ENCODE measurements around the gene XIST. TPM values are rescaled to one million over a fixed set of nuclear protein-coding genes. Genes with fewer than 3 reads are reported as not detected.
"Not testable (repeated sequence)": the region's sequence is repeated elsewhere in the genome, so short reads cannot be mapped to it uniquely, and the experiment has no call there.

XIST gene
- total RNA-seq, 1 donor from 2014 or later, result 0.03 TPM

DNA sequence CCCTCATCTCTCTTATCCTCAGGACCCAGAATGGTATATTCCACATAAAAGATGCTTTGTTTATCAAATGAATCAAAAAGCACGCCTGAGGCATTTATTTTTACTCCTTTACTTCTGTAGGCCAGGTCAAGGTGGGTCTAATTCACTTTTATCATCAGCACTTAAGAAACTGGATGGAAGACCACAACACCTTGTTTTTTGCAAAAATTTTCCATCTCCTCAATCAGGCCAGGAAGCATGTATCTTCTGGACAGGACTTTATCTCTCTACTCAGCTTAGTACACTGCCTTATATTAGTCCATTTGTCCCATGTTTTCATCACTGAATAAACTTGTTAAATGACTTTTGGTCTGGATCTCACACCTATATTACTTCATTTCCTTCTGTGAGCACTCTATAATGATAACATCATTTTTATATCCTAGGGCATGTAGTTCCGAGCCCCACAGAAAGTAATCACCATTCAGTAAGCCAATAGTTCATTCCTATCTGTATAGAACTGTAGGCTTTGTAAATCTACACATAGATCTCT is 29.0 kb downstream of the XIST start:
- Histone ChIP-seq H3K27ac (no peak overlapping the region), H3K9me3 (no peaks in the 10 kb centered on the region), H3K4me1 (no peaks in the 10 kb centered on the region), H3K4me3 (no peak overlapping the region), H3K36me3 (no peaks in the 10 kb centered on the region), H3K27me3 (ENCODE audit: low read depth) (no peaks in the 10 kb centered on the region)
- TF ChIP-seq, protein P1, sequence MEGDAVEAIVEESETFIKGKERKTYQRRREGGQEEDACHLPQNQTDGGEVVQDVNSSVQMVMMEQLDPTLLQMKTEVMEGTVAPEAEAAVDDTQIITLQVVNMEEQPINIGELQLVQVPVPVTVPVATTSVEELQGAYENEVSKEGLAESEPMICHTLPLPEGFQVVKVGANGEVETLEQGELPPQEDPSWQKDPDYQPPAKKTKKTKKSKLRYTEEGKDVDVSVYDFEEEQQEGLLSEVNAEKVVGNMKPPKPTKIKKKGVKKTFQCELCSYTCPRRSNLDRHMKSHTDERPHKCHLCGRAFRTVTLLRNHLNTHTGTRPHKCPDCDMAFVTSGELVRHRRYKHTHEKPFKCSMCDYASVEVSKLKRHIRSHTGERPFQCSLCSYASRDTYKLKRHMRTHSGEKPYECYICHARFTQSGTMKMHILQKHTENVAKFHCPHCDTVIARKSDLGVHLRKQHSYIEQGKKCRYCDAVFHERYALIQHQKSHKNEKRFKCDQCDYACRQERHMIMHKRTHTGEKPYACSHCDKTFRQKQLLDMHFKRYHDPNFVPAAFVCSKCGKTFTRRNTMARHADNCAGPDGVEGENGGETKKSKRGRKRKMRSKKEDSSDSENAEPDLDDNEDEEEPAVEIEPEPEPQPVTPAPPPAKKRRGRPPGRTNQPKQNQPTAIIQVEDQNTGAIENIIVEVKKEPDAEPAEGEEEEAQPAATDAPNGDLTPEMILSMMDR (IDR thresholded peaks at IDR 0.05), result no peak
- intact Hi-C loops (cut with DNase I), result no loop called here
- ATAC-seq, result no peak
- no peak for DNase-seq

DNA sequence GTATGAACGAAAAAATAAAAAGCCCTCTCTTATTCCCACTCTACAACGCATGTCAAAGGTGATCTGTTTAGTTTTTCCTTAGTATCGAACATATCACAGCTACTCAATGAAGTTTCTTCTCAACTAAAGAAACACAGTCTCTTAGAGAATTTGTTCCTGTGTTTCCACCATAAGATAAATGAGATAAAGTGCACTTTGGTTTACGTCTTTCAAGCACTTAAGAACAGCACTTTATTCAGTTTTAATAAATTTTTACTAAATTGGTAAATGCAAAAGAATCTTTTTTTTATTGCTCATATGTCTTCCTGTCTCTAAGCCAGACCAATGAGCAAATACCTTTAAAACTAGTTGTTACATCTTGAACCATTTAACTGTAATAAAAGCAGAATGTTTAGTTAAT is 29.7 kb downstream of the XIST start:
- intact Hi-C loops (cut with DNase I), result no loop called here

DNA sequence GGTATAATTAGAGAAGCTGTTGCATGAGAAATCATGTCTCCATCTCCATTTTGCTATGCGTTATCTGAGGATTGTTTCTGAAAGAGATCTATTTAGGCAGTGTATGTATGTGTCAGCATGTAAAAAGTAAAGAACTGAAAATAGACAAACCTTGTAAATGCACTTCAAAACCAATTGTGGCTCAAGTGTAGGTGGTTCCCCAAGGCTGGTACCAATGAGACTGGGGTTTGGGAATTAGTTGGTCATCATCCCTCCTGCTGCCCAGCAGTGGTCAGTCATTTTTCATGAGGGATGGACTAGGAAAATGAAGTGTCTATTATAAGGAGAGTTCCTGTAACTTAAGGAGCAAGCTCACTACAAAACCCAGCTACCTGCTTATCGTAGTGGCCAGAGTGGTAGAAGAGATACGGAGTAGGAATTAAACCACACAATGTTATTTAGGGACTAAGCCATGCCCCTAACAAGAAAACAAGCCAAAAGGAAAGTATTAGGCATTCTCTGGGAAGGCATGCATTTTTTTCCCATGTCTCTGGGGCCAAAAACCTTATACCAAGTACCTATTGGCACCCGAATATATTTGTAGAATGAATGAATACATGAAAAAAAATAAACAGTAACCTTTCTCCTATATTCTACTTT is 30.5 kb downstream of the XIST start:
- Histone ChIP-seq H3K36me3 (no peaks in the 10 kb centered on the region), H3K9me3 (no peaks in the 10 kb centered on the region), H3K4me3 (no peak overlapping the region), H3K27me3 (ENCODE audit: low read depth) (no peaks in the 10 kb centered on the region), H3K27ac (no peak overlapping the region), H3K4me1 (no peaks in the 10 kb centered on the region)
- TF ChIP-seq, protein P1 (IDR thresholded peaks at IDR 0.05), result no peak
- intact Hi-C loops (cut with DNase I), result no loop called here
- DNase-seq (no peak), ATAC-seq (no peak)

More for the DNA sequence above, 29.7 kb downstream of the XIST start:
- ATAC-seq (no peak), DNase-seq (no peak)
- Histone ChIP-seq H3K4me3 (no peak overlapping the region), H3K4me1 (no peaks in the 10 kb centered on the region), H3K27ac (no peak overlapping the region), H3K9me3 (no peaks in the 10 kb centered on the region), H3K36me3 (no peaks in the 10 kb centered on the region), H3K27me3 (ENCODE audit: low read depth) (no peaks in the 10 kb centered on the region)
- TF ChIP-seq, protein P1 (IDR thresholded peaks at IDR 0.05), result no peak

DNA sequence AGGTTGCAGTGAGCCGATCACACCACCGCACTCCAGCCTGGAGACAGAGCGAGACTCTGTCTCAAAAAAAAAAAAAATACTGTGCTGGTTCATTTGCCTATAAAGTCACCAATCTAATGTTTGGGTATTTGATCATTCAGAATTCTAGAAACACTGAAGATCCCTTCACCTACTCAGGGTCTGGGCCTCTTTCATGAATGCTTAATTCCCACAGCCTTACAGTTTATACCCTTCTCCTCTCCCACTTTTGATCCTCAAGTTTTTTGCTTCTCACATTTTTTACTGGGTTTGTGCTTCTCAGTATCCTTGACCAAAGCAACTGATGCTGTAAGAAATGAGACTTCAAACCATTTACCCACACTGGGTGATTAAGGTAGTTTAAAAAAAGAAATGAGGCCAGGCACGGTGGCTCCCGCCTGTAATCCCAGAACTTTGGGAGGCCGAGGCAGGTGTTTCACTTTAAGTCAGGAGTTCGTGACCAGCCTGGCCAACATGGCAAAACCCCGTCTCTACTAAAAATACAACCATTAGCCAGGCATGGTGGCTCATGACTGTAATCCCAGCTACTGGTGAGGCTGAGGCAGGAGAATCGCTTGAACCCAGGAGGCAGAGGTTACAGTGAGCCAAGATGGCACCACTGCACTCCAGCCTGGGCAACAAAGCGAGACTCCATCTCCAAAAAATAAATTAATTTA is 32.5 kb downstream of the XIST start:
- ATAC-seq; H3K27me3 ChIP-seq (ENCODE audit: low read depth); DNase-seq; H3K36me3 ChIP-seq; H3K9me3 ChIP-seq; H3K27ac ChIP-seq; intact Hi-C loops (cut with DNase I); H3K4me1 ChIP-seq; H3K4me3 ChIP-seq: not testable (repeated sequence)

DNA sequence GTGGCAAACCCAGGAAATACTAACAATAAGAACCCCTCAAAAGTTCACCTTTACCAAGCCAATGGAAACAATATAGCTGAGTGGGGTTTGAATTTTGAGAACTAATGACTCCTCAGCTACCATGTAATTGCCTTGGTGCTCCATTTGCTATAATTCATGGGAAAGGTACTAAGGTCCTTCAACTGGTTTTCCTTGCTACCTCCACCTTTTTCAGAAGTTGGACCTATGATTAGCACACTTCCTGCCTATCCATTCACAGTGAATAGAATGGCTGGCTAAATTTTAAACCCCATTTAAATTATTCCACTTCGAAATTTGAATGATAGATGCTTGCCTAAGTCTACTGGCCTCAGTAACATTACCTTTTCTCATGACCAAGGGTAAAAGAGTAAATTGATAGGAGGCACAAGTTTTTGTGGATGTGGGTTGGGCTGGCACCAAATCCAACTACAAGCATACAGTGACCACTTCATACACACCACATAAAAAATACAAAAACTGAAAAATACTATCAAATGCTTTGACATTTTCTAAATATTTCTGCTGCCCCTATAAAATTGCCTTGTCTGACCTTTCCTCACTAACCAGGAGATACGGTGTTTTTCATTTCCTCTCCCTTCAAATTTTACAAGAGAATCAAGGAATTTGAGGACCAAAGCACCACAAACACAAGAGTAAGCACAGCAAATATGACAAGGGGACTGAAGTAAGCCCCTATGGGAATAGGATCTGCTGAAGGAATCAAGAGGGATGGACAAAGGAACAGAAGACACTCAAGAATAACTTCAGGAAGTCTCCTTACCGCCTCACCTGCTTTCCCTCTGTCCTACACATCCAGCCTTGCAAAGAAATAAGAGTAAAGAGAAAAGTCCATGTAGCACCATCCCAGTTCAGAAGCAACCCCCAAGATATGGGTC is 34.1 kb downstream of the XIST start:
- Histone ChIP-seq H3K4me3 (no peak overlapping the region), H3K27me3 (ENCODE audit: low read depth) (no peaks in the 10 kb centered on the region), H3K9me3 (no peaks in the 10 kb centered on the region), H3K27ac (no peak overlapping the region), H3K4me1 (no peaks in the 10 kb centered on the region), H3K36me3 (no peaks in the 10 kb centered on the region)
- no peak for ATAC-seq
- TF ChIP-seq, protein P1 (IDR thresholded peaks at IDR 0.05), result no peak
- DNase-seq, result no peak
- intact Hi-C loops (cut with DNase I), result no loop called here
